Esophagus mucosa (tissue), 1 donor: ENCODE data around the gene CHAF1B. TPM values are rescaled to one million over a fixed set of nuclear protein-coding genes. Genes with fewer than 3 reads are reported as not detected.
"Not testable (repeated sequence)": the region's sequence is repeated elsewhere in the genome, so short reads cannot be mapped to it uniquely, and the experiment has no call there.

ENCODE experiments used
- ATAC-seq: fragments of 200-7000 bp; cut with Tn5 transposase; one replicate; pipeline ENCODE4 v1.9.1; 2020
- total RNA-seq: library from RNA; stranded (reverse); gene quantifications from one replicate; pipeline ENCODE4 v1.2.4, GENCODE V29; 2023
- donor health status: DM: yes; HTN: yes; CAD: no.

The CHAF1B gene
- total RNA-seq, 1 donor from 2014 or later = 5.4 TPM

GRCh38 chr21:36388835-36389234 is 3.6 kb downstream of the CHAF1B start:
- no peak for ATAC-seq

- not testable (repeated sequence) for ATAC-seq
Measured at GRCh38 chr21:36391649-36392048, 6.5 kb downstream of the CHAF1B start.

GRCh38 chr21:36395353-36396111 is 10.3 kb downstream of the CHAF1B start:
- peak; percentile 25 for ATAC-seq

GRCh38 chr21:36396325-36396724 is 11.1 kb downstream of the CHAF1B start:
- ATAC-seq = no peak

DNA sequence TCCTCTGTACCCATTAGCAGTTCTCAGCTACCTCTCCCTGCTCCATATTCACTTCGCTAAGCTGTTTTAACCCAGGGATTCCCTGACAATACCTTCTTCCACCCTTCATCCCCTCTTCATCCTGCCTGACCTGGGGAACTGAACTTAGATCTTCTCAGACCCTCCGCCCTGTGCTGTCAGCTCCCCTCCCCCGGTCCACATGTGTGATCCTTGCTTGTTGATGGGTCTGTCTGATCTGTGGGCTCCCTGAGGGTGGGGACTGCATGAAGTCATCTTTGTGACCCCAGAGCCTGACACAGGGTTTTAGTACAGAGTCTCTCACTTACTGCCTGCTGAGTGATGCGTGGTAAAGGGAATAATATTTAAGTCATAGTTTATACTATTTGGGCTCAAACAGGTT is 11.8 kb downstream of the CHAF1B start:
- peak; percentile 13 for ATAC-seq

DNA sequence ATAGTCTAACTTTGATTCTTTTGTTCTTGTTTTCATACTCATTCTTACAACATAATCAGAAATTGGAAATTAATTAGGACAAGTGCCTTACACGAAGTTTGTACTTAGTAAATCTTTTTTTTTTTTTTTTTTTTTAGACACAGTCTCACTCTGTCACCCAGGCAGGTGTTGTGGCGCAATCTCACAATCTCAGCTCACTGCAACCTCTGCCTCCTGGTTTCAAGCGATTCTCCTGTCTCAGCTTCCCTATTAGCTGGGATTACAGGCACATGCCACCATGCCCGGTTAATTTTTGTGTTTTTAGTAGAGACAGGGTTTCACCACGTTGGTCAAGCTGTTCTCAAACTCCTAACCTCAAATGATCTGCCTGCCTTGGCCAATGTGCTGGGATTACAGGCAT is 12.4 kb downstream of the CHAF1B start:
- ATAC-seq = no peak

- ATAC-seq = not testable (repeated sequence)
Measured at GRCh38 chr21:36399736-36400135, 14.5 kb downstream of the CHAF1B start.

DNA sequence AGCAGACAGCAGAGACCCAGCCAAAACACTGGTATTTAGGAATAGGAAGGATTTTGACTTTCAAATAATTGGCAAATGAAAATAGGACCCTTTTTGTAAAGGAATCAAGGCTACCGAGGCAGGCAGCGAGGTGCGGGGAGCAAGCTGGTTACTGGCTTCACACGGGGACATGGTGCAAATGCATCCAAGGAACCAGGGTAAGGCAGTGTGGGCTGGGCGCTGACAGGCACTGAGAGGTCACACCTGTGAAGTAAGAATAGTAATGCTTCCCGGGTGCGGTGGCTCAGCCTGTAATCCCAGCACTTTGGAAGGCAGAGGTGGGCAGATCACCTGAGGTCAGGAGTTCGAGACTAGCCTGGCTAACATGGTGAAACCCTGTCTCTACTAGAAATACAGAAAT is 15.5 kb downstream of the CHAF1B start:
- no peak for ATAC-seq

DNA sequence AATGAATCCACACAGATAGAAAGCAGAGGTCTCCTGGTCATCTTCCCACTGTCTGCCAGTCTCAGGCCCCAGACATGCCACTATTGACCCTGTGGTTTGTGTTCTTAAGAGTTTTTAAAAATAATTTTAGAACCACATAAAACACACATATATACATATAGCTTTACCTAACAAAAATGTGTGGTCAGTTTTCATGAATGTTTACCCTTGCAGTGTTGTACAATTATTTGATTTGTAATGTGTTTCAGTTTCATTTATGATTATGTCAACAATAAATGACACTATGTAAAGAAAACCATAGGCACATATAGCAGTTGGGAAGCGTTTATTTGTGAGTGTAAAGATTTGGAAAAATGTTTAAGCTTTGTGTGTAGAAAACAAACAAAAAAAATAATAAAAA is 17.1 kb downstream of the CHAF1B start:
- ATAC-seq = no peak

DNA sequence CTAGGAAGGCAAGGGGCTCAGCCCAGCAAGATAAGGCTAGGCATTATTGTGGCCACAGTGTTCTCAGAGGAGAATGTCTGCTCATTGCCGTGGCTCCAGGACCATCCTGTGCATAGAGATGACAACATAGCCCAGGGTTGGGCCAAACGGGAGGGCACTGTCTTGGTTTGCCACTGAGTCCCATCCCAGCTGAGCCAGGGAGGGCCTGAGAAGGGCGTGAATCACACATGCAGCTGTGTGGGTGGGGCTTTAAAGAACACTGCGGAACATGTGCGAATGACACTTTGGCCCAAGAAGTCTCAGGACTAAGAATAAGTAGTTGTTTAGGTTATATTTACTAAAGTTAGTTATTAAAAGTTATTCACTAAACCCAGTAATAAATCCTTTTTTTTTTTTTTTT is 18.5 kb downstream of the CHAF1B start:
- peak; percentile 52 for ATAC-seq

- no peak for ATAC-seq
Measured at GRCh38 chr21:36408568-36408967, 23.4 kb downstream of the CHAF1B start.

DNA sequence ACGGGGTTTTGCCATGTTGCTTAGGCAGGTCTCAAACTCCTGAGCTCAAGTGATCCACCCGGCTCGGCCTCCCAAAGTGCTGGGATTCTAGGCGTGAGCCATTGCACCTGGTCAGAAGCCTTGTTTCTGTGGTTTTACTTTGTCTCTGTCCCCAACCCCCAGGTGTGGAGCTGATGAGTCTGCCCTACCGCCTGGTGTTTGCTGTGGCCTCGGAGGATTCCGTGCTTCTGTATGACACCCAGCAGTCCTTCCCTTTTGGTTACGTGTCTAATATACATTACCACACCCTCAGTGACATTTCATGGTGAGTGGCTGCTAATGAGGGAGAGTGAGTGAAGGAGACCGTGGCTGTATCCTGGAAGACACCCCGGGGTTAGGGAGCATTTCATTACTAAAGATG is 26.1 kb downstream of the CHAF1B start:
- peak; percentile 19 for ATAC-seq

- no peak for ATAC-seq
Measured at GRCh38 chr21:36412916-36413315, 27.7 kb downstream of the CHAF1B start.

- ATAC-seq = no peak
Measured at GRCh38 chr21:36415375-36415774, 30.2 kb downstream of the CHAF1B start.

DNA sequence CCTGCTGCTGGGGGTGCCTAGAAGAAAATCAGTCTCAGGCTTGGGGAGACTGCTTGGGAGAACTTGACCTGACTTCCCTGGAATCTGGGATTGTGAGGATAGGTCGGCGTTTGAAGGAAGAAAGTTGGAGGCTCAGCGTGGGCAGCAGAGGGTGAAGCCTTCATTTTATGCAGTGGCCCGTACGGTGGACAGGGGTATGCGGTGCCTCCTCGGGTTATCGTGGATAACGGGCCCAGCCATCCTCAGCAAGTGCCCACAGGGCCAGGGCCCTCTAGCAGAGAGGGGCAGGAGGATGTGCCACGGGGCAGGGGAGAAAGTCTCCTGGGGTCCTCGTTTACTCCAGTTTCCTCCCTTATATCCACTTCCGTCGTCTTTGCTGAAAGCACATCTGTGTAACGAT is 34.0 kb downstream of the CHAF1B start:
- peak; percentile 31 for ATAC-seq

- ATAC-seq = peak; percentile 75
Measured at GRCh38 chr21:36419996-36420395, 34.8 kb downstream of the CHAF1B start.

GRCh38 chr21:36420571-36421339 is 35.6 kb downstream of the CHAF1B start:
- ATAC-seq = no peak

GRCh38 chr21:36422279-36423098 is 37.3 kb downstream of the CHAF1B start:
- ATAC-seq = peak; percentile 56

GRCh38 chr21:36423771-36424433 is 38.7 kb downstream of the CHAF1B start:
- no peak for ATAC-seq

DNA sequence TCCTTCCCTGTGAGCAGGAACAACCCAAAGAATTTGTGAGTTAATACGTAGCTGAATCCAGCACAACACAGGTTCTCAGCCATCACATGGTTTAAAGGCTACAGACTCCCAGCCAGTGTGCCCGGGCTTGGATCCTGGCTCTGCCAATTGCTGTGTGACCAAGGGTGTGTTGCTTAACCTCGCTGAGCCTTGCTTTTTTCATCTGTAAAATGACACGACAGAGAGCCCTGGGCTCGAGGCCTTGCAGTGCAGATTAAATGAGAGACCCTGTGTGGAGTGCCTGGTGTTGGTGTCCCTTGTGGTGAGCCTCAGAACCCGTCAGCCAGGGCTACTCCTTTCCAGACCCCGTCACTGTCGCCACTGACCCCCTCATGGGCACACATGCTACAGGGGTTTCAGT is 39.4 kb downstream of the CHAF1B start:
- ATAC-seq = no peak

DNA sequence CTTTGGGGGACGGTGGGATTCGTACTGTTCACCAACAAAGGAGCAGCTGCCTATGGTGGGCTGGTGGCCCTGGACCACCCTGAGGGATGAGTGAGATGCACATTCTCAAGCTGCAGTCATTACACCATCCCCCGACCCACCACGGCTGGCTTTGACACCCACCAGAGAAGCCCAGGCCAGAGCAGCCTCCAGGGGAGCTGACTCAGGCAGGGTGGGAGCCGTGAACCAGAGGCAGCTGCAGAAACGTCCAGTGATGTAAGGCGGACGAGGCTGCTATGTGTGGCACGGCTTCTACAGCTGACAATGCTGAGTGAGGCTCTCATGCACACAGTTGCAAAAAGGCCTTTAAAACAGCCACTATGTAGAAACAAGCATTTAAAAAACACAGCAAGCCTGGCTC is 40.1 kb downstream of the CHAF1B start:
- no peak for ATAC-seq

- no peak for ATAC-seq
Measured at GRCh38 chr21:36427502-36427901, 42.3 kb downstream of the CHAF1B start.
